Astrocyte of the spinal cord (primary cell): Measurements from ENCODE around the gene SLC25A25.

Source experiments
- DNase-seq: peaks from one replicate; pipeline ENCODE4 v3.0.0; 2011; ENCODE audit warnings: low read depth, low spot score
- H3K4me3 ChIP-seq: 2 replicates; pipeline ENCODE4 v1.5.1; 2011; ENCODE audit warnings: low read depth, mild to moderate bottlenecking, low read length, moderate library complexity
- in situ Hi-C: cut with HindIII; loops from 2 replicates; pipeline ENCODE4 v1.10.0; 2017; ENCODE audit warnings: low sequenced_read_pairs
- TF ChIP-seq, protein P1 (sequence below): IDR thresholded peaks from 2 replicates; pipeline ENCODE4 v1.5.1; 2012; ENCODE audit warnings: low read depth, mild to moderate bottlenecking, low read length, inconsistent platforms

Gene SLC25A25

GRCh38 chr9:128141604-128142003 lies 73.6 kb downstream of the SLC25A25 start:
- in situ Hi-C loops: no loop called here
- no peak overlapping the region for H3K4me3 ChIP-seq
- TF ChIP-seq, protein P1, sequence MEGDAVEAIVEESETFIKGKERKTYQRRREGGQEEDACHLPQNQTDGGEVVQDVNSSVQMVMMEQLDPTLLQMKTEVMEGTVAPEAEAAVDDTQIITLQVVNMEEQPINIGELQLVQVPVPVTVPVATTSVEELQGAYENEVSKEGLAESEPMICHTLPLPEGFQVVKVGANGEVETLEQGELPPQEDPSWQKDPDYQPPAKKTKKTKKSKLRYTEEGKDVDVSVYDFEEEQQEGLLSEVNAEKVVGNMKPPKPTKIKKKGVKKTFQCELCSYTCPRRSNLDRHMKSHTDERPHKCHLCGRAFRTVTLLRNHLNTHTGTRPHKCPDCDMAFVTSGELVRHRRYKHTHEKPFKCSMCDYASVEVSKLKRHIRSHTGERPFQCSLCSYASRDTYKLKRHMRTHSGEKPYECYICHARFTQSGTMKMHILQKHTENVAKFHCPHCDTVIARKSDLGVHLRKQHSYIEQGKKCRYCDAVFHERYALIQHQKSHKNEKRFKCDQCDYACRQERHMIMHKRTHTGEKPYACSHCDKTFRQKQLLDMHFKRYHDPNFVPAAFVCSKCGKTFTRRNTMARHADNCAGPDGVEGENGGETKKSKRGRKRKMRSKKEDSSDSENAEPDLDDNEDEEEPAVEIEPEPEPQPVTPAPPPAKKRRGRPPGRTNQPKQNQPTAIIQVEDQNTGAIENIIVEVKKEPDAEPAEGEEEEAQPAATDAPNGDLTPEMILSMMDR: no peak
- no peak for DNase-seq

DNA sequence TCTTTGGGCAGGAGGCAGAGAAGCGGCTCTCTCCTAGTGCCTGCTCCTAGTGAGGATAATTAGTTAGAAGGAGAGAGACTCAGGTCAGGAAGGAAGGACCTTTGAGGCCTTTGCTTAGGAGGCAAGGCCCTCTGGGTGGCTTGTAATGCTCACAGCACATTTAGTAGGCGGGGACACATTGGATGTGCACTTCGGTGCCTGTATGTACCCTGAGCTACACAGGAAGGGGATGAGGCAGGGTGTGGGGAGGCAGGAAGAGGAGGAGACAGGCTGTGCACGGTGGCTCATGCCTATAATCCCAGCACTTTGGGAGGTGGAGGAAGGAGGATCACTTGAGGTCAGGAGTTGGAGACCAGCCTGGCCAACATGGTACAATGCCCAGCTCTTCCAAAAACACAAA lies 74.0 kb downstream of the SLC25A25 start:
- TF ChIP-seq, protein P1: no peak
- DNase-seq: no peak
- in situ Hi-C loops: no loop called here
- no peak overlapping the region for H3K4me3 ChIP-seq

GRCh38 chr9:128142596-128142995 lies 74.6 kb downstream of the SLC25A25 start:
- DNase-seq: no peak
- no peak overlapping the region for H3K4me3 ChIP-seq
- TF ChIP-seq, protein P1: no peak
- in situ Hi-C loops: no loop called here

GRCh38 chr9:128143525-128144238 lies 75.7 kb downstream of the SLC25A25 start:
- H3K4me3 ChIP-seq: no peak overlapping the region
- in situ Hi-C loops: no loop called here
- TF ChIP-seq, protein P1: no peak
- DNase-seq: no peak

- in situ Hi-C loops: no loop called here
- TF ChIP-seq, protein P1: no peak
- DNase-seq: no peak
- H3K4me3 ChIP-seq: no peak overlapping the region
These were observed 76.5 kb downstream of the SLC25A25 start for GRCh38 chr9:128144239-128145181.

- no peak for DNase-seq
- no peak overlapping the region for H3K4me3 ChIP-seq
- TF ChIP-seq, protein P1: no peak
- in situ Hi-C loops: no loop called here
These were observed 77.5 kb downstream of the SLC25A25 start for GRCh38 chr9:128145536-128145935.
